Naive thymus-derived CD4-positive, alpha-beta T cell (primary cell): ENCODE results near the gene ICOSLG. TPM values are rescaled to one million over a fixed set of nuclear protein-coding genes. Genes with fewer than 3 reads are reported as not detected.
A peak's percentile ranks its signal among the peaks of the same experiment; 100 is the strongest.
"Not testable (repeated sequence)": the region's sequence is repeated elsewhere in the genome, so short reads cannot be mapped to it uniquely, and the experiment has no call there.

Experiments used
- ATAC-seq: fragments of 150-1000 bp; cut with Tn5 transposase; 2 replicates; pipeline ENCODE4 v1.10.0; 2021; ENCODE audit warnings: mild to moderate bottlenecking, moderate library complexity
- CTCF ChIA-PET: fragments of 350-600 bp; sonication (Branson Sonifier 250); formaldehyde crosslinking; loops from one replicate; lab custom pipeline; 2021; ENCODE audit warnings: antibody characterized with exemption; lab: Charles Lee
- POLR2A ChIA-PET: fragments of 350-600 bp; sonication (Branson Sonifier 250); formaldehyde crosslinking; loops from one replicate; lab custom pipeline; 2021; ENCODE audit warnings: antibody characterized with exemption, inconsistent platforms; lab: Charles Lee
- DNase-seq, 9 donors: peaks; one replicate each; pipeline versions ENCODE4 v3.0.0 to v3.0.0-alpha.2; 2020 to 2022; ENCODE audit warnings: mixed read lengths in 1 of 9
- H3K27ac ChIP-seq: one replicate; pipeline ENCODE4 v1.7.0; 2013; ENCODE audit warnings: mild to moderate bottlenecking, low read depth, low read length, moderate library complexity
- H3K27me3 ChIP-seq, 2 donors: one replicate each; pipeline ENCODE4 v1.7.0; 2013; ENCODE audit warnings: low read length in 2 of 2, mild to moderate bottlenecking in 2 of 2, moderate library complexity in 2 of 2; ENCODE audit not compliant: control insufficient read depth in 2 of 2, insufficient read depth in 2 of 2
- H3K36me3 ChIP-seq, 3 experiments: 1 replicate in 2 of 3; 2 replicates in 1 of 3; pipeline ENCODE4 v1.7.0; 2013; ENCODE audit warnings: low read length in 3 of 3, mild to moderate bottlenecking in 3 of 3, moderate library complexity in 1 of 3; ENCODE audit not compliant: insufficient read depth in 3 of 3, control insufficient read depth in 2 of 3
- H3K4me1 ChIP-seq, 2 donors: one replicate each; pipeline ENCODE4 v1.7.0; 2013; ENCODE audit warnings: low read length in 2 of 2, mild to moderate bottlenecking in 2 of 2, moderate library complexity in 1 of 2; ENCODE audit not compliant: control insufficient read depth in 2 of 2, insufficient read depth in 2 of 2
- H3K4me3 ChIP-seq: 2 replicates; pipeline ENCODE4 v1.7.0; 2013; ENCODE audit warnings: mild to moderate bottlenecking, low read length
- H3K9me3 ChIP-seq, 3 experiments: 1 replicate in 2 of 3; 2 replicates in 1 of 3; pipeline ENCODE4 v1.7.0; 2013; ENCODE audit warnings: low read length in 3 of 3; ENCODE audit not compliant: control insufficient read depth in 2 of 3
- H3K27ac Mint-ChIP-seq, 9 donors: one replicate each; pipeline ENCODE4 v1.8.0; 2020 to 2022; ENCODE audit warnings: mixed read lengths in 9 of 9, mild to moderate bottlenecking in 8 of 9, moderate library complexity in 5 of 9, inconsistent platforms in 2 of 9
- H3K27me3 Mint-ChIP-seq, 5 donors: one replicate each; pipeline ENCODE4 v1.8.0; 2021 to 2022; ENCODE audit warnings: mixed read lengths in 5 of 5, mild to moderate bottlenecking in 1 of 5
- H3K36me3 Mint-ChIP-seq, 5 donors: one replicate each; pipeline ENCODE4 v1.8.0; 2020 to 2022; ENCODE audit warnings: mixed read lengths in 5 of 5, mild to moderate bottlenecking in 3 of 5, inconsistent platforms in 1 of 5
- H3K4me1 Mint-ChIP-seq, 7 donors: one replicate each; pipeline ENCODE4 v1.8.0; 2020 to 2022; ENCODE audit warnings: mixed read lengths in 7 of 7, mild to moderate bottlenecking in 3 of 7, inconsistent platforms in 1 of 7
- H3K4me3 Mint-ChIP-seq, 10 donors: one replicate each; pipeline ENCODE4 v1.8.0; 2020 to 2022; ENCODE audit warnings: mild to moderate bottlenecking in 10 of 10, mixed read lengths in 10 of 10, moderate library complexity in 6 of 10, inconsistent platforms in 2 of 10
- H3K9me3 Mint-ChIP-seq, 11 donors: one replicate each; pipeline ENCODE4 v1.8.0; 2020 to 2022; ENCODE audit warnings: mixed read lengths in 11 of 11, mild to moderate bottlenecking in 4 of 11, inconsistent platforms in 1 of 11, moderate library complexity in 1 of 11
- intact Hi-C, 2 donors: fragments of 100-400 bp; cut with micrococcal nuclease; formaldehyde crosslinking; loops; one replicate each; pipeline ENCODE4 v1.15.1; 2023
- polyA plus RNA-seq, 2 donors: library from polyadenylated mRNA; unstranded; fragments of 300-500 nt; fragmentation: Illumina TruSeq; gene quantifications; one replicate each; pipeline ENCODE4 v1.2.3, GENCODE V29; 2021
- total RNA-seq, 6 experiments: library from RNA in 5 of 6; stranded (reverse) in 5 of 6; gene quantifications; 1 replicate in 5 of 6; 2 replicates in 1 of 6; pipeline ENCODE4 v1.2.3 and lab custom pipeline; 2021 to 2026

ICOSLG gene
- total and polyA plus RNA-seq, 7 experiments from 2014 or later = 0.45 to 20.4 (median 4.9) TPM

GRCh38 chr21:44206698-44207676 is 33.8 kb downstream of the ICOSLG start:
- peak; percentile 81 for ATAC-seq
- H3K27ac Mint-ChIP-seq, H3K4me3 ChIP-seq, H3K36me3 ChIP-seq, H3K9me3 ChIP-seq, intact Hi-C loops, POLR2A ChIA-PET, H3K27me3 ChIP-seq, H3K4me1 ChIP-seq, H3K4me1 Mint-ChIP-seq, H3K27me3 Mint-ChIP-seq, H3K4me3 Mint-ChIP-seq, H3K9me3 Mint-ChIP-seq, DNase-seq, H3K27ac ChIP-seq, CTCF ChIA-PET, H3K36me3 Mint-ChIP-seq: not testable (repeated sequence)

- H3K36me3 Mint-ChIP-seq, POLR2A ChIA-PET, CTCF ChIA-PET, H3K4me3 Mint-ChIP-seq, H3K4me1 Mint-ChIP-seq, ATAC-seq, DNase-seq, H3K27me3 ChIP-seq, H3K4me3 ChIP-seq, H3K36me3 ChIP-seq, H3K9me3 Mint-ChIP-seq, H3K27ac ChIP-seq, intact Hi-C loops, H3K27ac Mint-ChIP-seq, H3K9me3 ChIP-seq, H3K27me3 Mint-ChIP-seq, H3K4me1 ChIP-seq: not testable (repeated sequence)
Measured at GRCh38 chr21:44206187-44206586, 34.6 kb downstream of the ICOSLG start.

- ATAC-seq, H3K36me3 ChIP-seq, H3K4me1 Mint-ChIP-seq, H3K36me3 Mint-ChIP-seq, H3K27me3 ChIP-seq, H3K27ac Mint-ChIP-seq, H3K9me3 Mint-ChIP-seq, CTCF ChIA-PET, intact Hi-C loops, H3K9me3 ChIP-seq, H3K4me3 Mint-ChIP-seq, DNase-seq, H3K27ac ChIP-seq, H3K27me3 Mint-ChIP-seq, H3K4me1 ChIP-seq, POLR2A ChIA-PET, H3K4me3 ChIP-seq: not testable (repeated sequence)
Measured at GRCh38 chr21:44202590-44203299, 38.0 kb downstream of the ICOSLG start.

GRCh38 chr21:44199997-44200396 is 40.7 kb downstream of the ICOSLG start:
- H3K27me3 Mint-ChIP-seq, H3K4me3 ChIP-seq, DNase-seq, H3K4me3 Mint-ChIP-seq, intact Hi-C loops, CTCF ChIA-PET, H3K27ac ChIP-seq, H3K27me3 ChIP-seq, H3K9me3 Mint-ChIP-seq, H3K4me1 ChIP-seq, H3K9me3 ChIP-seq, H3K4me1 Mint-ChIP-seq, H3K36me3 Mint-ChIP-seq, H3K36me3 ChIP-seq, ATAC-seq: not testable (repeated sequence)
- peak overlapping the region in 2 of 9 donors; percentile 70 to 76 for H3K27ac Mint-ChIP-seq
- POLR2A ChIA-PET = interaction anchor here (0.7 kb wide), 1 partner anchor 238 kb away, joined by 3 read pairs; no protein-coding TSS in a partner anchor

GRCh38 chr21:44199448-44199847 is 41.3 kb downstream of the ICOSLG start:
- Mint-ChIP-seq H3K27me3 (no peaks in the 10 kb centered on the region), H3K4me3 (no peak overlapping the region)
- intact Hi-C loops = no loop called here

GRCh38 chr21:44197156-44197516 is 43.6 kb downstream of the ICOSLG start:
- H3K4me3 Mint-ChIP-seq, H3K9me3 ChIP-seq, H3K27me3 ChIP-seq, DNase-seq, ATAC-seq, H3K4me1 ChIP-seq, H3K9me3 Mint-ChIP-seq, H3K27ac Mint-ChIP-seq, POLR2A ChIA-PET, H3K27me3 Mint-ChIP-seq, intact Hi-C loops, H3K4me3 ChIP-seq, H3K4me1 Mint-ChIP-seq, CTCF ChIA-PET, H3K36me3 ChIP-seq, H3K36me3 Mint-ChIP-seq, H3K27ac ChIP-seq: not testable (repeated sequence)

More at GRCh38 chr21:44199448-44199847, 41.3 kb downstream of the ICOSLG start:
- ChIA-PET POLR2A (no interaction called here), CTCF (no interaction called here)
- H3K9me3 ChIP-seq = no peaks in the 10 kb centered on the region
- no peaks in the 10 kb centered on the region for H3K36me3 ChIP-seq
- no peaks in the 10 kb centered on the region for H3K36me3 Mint-ChIP-seq
- H3K27ac Mint-ChIP-seq = peak overlapping the region in 1 of 9 donors; percentile 70
- no peak for ATAC-seq
- no peaks in the 10 kb centered on the region for H3K27me3 ChIP-seq
- H3K4me1 Mint-ChIP-seq = no peaks in the 10 kb centered on the region
- no peak for DNase-seq
- no peak overlapping the region for H3K4me3 ChIP-seq
- H3K27ac ChIP-seq = no peak overlapping the region
- no peaks in the 10 kb centered on the region for H3K9me3 Mint-ChIP-seq
- H3K4me1 ChIP-seq = no peaks in the 10 kb centered on the region
